Tongue (tissue), 2 donors: ENCODE measurements around the gene ISX. TPM values are rescaled to one million over a fixed set of nuclear protein-coding genes. Genes with fewer than 3 reads are reported as not detected.
"Not testable (repeated sequence)": the region's sequence is repeated elsewhere in the genome, so short reads cannot be mapped to it uniquely, and the experiment has no call there.

Source experiments
- DNase-seq: peaks from one replicate; pipeline ENCODE4 v3.0.0-alpha.2; 2015
- total RNA-seq: library from RNA; depleted of rRNA; stranded (reverse); fragments of >200 nt; gene quantifications from one replicate; pipeline ENCODE4 v1.2.3, GENCODE V29; 2014

The ISX gene
- not detected for total RNA-seq

- no peak for DNase-seq
Observed at GRCh38 chr22:35065796-35066218, at the start of gene ISX. TSS of gene ISX (plus strand) at chr22:35066158. CDS start at chr22:35067088, 930 bp downstream.

DNA sequence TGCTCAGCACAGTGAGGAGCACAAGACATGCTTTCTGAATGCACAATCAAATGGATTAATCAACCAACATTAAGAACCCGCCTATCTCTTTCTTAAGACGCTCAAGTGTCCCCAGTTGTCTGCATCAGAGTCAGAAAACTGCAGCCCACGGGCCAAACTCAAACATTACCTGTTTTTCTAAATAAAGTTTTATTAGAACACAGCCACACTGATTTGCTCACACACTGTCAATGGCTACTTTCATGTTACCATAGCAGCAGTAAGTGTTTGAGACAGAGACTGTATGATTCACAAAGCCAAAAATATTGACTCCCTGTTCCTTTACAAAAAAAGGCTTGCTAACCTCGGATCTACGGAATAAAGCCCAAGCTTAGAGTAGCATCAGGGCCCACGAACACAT lies 49.0 kb upstream of the ISX start:
- DNase-seq, result no peak

DNA sequence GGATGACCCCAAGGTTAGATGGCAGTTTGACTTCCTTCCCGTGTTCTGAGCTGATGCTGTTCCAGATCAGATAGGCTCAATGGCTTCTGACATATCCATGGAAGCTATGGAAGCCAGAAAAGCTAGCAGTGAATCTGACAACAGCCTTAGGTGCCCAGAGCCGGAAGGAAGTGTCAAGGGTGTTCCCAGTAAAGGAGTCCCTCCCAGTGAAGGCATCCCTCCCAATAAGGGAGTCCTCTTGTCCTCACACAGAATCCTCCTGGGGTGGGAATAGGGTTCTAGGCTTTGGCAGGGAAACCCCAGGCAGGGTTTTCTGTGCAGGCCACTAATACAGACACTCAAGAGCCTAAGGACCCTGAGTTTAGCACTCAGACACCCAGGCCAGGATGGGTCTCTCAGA lies 47.0 kb upstream of the ISX start:
- DNase-seq, result no peak

GRCh38 chr22:35020517-35020916 lies 45.4 kb upstream of the ISX start:
- no peak for DNase-seq

GRCh38 chr22:35021161-35021560 lies 44.8 kb upstream of the ISX start:
- DNase-seq, result peak; percentile 64

DNA sequence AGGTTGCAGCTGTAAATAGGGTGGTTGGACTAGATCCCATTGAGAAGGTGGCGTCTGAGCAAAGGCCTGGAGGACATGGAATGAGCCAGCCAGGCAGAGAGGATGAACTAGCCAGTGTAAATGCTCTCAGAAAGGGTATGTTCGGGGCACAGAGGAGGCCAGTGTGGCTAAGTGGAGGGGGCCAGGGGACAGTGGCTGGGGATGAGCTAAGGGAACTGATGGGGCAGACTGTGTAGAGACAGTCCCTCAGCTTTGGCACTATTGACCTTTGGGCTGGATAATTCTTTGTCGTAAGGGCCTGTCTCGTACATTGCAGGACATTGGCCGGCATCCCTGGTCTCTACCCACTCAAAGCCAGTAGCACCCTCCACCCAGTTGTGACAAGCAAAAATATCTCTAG lies 43.7 kb upstream of the ISX start:
- DNase-seq, result no peak

DNA sequence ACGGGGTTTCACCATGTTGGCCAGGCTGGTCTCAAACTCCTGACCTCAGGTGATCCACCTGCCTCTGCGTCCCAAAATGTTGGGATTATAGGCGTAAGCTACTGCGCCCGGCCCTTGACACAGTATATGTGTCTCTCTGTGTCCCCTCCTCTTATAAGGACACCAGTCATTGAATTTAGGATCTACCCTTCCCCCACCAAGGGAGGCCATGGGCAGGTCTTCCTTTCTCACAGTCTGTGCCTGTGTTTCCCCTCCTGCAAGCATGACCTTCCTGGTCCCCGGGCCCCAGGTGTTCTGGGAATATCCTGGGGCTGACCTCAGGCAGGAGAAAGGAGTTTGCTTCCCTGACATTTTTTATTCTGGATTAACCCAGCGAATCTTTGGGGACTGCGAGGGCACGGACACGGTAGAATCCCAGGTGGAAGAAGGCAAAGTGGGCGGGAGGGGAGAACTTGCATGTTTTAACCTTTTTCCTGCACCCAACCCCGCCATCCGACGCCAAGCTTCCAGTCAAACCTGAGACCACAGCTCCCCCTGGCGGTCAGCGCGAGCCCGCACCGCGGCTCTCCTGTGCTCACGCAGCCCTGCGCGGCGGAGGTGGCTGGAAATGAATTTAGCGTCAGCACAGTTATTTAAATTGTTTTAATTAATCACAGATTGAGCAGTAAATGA lies 42.1 kb upstream of the ISX start:
- peak; percentile 85 for DNase-seq

DNA sequence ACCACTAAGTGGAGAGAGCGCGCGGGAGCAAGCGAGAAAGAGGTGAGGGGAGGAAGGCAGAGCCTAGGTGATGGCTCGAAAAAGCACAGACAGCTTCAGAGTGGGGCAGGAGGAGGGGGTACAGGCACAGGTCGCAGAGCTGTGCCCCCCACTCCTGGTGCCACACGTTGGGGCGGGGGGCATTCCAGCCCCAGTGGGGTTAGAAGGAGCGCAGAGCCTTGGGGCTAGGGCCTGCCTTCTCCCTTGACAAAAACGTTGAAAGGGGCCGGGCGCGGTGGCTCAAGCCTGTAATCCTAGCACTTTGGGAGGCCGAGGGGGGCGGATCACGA lies 41.6 kb upstream of the ISX start:
- no peak for DNase-seq

DNA sequence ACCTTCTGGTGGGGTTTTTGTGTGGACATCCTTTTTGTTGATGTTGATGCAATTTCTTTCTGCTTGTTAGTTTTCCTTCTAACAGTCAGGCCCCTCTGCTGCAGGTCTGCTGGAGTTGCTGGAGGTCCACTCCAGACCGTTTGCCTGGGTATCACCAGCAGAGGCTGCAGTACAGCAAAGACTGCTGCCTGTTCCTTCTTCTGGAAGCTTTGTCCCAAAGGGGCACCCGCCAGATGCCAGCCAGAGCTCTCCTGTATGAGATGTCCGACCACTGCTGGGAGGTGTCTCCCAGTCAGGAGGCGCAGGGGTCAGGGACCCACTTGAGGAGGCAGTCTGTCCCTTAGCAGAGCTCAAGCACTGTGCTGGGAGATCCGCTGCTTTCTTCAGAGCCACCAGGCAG lies 35.8 kb upstream of the ISX start:
- DNase-seq, result not testable (repeated sequence)

GRCh38 chr22:35032571-35032970 lies 33.4 kb upstream of the ISX start:
- DNase-seq, result no peak

DNA sequence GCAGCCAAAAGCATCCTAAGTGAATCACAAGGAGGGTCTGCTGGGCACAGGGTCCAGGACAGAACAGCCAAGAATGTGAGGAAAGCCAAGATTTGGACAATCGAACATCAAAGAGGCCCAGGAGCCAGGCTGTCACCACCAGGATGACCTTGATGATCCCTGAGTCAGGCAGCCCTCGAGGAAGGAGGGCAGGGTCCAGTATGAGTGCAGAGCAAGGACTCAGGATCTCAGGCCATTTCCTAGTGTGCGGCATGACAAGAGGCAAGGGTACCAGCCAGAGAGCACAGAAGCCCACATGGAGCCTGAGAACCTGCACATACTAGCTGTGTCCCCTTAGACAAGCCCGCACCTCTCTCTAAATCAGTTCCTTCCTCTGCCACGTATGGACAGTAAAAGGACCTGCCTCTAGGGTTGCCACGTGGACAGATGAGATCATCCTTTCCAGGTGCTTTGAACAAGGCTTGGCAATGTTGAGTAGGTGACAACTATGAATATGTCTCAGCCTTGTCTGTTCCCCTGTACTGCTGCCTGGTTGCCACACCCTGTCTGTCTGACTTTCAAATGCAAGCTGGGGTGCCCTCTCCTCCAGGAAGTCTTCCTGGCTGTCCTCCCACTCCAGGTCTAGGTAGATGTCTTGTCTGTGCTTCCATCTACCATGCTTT lies 32.2 kb upstream of the ISX start:
- no peak for DNase-seq

DNA sequence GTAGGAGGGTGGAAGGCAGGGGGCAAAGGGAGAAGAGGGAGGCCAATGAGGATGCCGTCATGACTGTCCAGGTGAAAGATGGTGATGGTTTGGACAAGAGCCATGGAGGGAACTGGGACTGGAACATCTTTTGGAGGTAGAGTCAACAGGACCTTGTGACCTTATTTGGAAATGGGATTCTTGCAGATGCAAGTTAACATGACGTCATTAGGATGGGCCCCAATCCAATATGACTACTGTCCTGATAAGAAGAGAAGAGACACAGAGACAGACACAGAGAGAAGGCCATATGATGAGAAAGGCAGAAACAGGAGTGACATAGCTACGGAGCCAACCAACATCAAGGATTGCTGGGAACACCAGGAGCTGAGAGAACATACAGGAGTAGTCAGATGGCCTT lies 31.0 kb upstream of the ISX start:
- DNase-seq, result no peak

DNA sequence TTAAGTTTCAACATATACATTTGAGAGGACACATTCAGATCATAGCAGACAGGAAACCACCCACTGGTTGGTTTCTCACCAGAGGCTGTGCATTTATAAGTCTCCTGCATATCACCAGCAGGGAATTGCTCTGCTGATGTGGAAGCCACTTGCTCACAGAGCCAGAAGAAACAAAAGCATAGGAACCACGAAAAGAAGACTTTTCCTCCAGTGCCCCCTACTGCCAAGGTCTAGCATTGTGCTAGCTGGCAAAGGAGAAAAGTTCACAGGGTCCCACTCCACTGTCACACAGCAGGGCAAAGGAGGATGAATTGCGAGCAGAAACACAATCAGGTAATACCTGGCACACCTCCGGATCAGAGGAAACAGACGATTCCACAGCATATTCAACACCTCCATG lies 28.9 kb upstream of the ISX start:
- DNase-seq, result no peak

- DNase-seq, result peak; percentile 78
Observed at GRCh38 chr22:35039625-35040024, 26.3 kb upstream of the ISX start.

DNA sequence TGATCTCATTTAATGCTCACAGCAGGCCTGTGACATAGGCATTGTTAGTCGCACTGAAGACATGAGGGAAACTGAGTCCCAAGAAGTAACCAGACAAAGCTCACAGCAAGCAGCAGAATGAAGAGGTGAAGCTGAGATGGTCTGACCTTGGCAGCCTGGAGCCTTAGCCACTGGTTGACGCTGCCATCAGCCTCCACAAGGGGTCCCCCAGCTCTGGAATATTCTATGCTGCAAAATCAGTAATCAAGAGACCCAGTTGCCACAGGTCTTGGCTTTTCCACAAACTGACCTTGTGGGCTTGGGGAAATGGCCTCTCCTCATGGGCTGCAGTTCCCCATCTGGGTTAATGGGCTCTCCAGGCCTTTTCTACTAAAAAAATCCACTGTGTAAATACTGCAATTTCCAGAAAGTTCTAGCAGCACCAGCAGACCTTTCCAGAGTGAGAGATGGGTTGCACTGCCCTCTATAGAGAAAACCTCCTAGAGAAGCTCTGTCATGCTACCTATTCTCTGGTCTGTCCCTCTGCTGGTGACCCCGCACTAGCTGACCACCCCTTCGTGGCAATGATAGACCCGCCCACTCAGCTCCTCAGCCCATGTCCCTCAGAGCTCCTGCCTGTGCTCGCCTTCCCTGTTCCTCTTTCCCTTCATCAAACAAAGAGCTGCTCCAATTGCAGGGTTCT lies 22.6 kb upstream of the ISX start:
- no peak for DNase-seq

- no peak for DNase-seq
Observed at GRCh38 chr22:35043934-35044319, 22.0 kb upstream of the ISX start.

- no peak for DNase-seq
Observed at GRCh38 chr22:35044607-35045390, 21.2 kb upstream of the ISX start.

DNA sequence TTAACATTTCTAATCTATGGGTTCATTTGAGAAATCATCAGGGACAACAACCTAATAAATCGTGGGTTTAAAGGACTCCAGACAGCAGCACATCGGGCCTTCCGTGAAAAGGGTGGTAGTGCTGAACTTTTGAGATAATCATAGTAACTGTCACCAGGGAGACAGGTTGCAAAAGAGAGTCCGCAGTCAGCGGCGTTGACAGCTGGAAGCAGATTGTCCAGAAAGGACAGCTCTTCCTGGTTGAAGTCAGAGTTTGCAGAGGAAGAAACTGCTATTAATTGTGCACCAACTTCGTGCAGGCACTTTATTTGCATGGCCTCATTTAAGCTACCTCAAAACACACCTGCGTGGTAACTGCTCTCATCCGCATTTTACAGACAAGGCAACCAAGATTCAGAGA lies 20.5 kb upstream of the ISX start:
- no peak for DNase-seq

GRCh38 chr22:35046744-35047462 lies 19.1 kb upstream of the ISX start:
- no peak for DNase-seq

GRCh38 chr22:35050038-35050437 lies 15.9 kb upstream of the ISX start:
- DNase-seq, result not testable (repeated sequence)

- DNase-seq, result no peak
Observed at GRCh38 chr22:35051013-35051535, 14.9 kb upstream of the ISX start.

- DNase-seq, result no peak
Observed at GRCh38 chr22:35051791-35052190, 14.2 kb upstream of the ISX start.
